ENCODE measurements around the gene EMSY. TPM values are rescaled to one million over a fixed set of nuclear protein-coding genes. Genes with fewer than 3 reads are reported as not detected.

EMSY gene
- total and polyA plus RNA-seq, 2 donors (not counting 3 experiments of a cell fraction or from before 2014, with no cell fraction given), result 18.3 to 25.7 TPM

GRCh38 chr11:76397383-76397782, 47.4 kb upstream of the EMSY start:
- no peak for TF ChIP-seq FOS (IDR thresholded peaks at IDR 0.05; ENCODE audit: borderline replicate concordance, insufficient read depth, low read length)
- no peak for TF ChIP-seq CTCF (IDR thresholded peaks at IDR 0.05; ENCODE audit: extremely low read depth in 1 of 2, insufficient read depth in 1 of 2, low read depth in 1 of 2, low read length in 2 of 2)
- TF ChIP-seq GATA2 (IDR thresholded peaks at IDR 0.05; ENCODE audit: insufficient read depth, insufficient read length, low read depth, low read length), result no peak
- no peak for TF ChIP-seq POLR2A (IDR thresholded peaks at IDR 0.05; ENCODE audit: low read depth, low read length)

GRCh38 chr11:76400967-76401366, 43.9 kb upstream of the EMSY start:
- BruUV-seq (replicated peaks), result no TSS peak
- H3K9me1 ChIP-seq (replicated peaks; ENCODE audit: control insufficient read depth, extremely low read depth, insufficient read depth, low read length), result no peaks in the 10 kb centered on the region
- no peak overlapping the region for H3K4me2 ChIP-seq (ENCODE audit: insufficient read depth, low read length)
- intact Hi-C loops (cut with micrococcal nuclease) (no loop called here), dilution Hi-C loops (cut with MboI; ENCODE audit: extremely low pct_ligation_motif_present, low sequenced_read_pairs) (no loop called here)
- peaks cover 0 to 2% of the 10 kb centered on the region in 2 experiments for H3K27me3 ChIP-seq (ENCODE audit: control insufficient read depth in 2 of 2, insufficient read depth in 2 of 2, low read length in 2 of 2)
- no peaks in the 10 kb centered on the region for H4K20me1 ChIP-seq (replicated peaks; ENCODE audit: control insufficient read depth, extremely low read depth, insufficient read depth, low read length)
- CTCF ChIA-PET, result interaction anchor here (1.0 kb wide), 1 partner anchor 9 kb away, joined by 3 read pairs; no protein-coding TSS in a partner anchor
- no peaks in the 10 kb centered on the region for H3K9me3 ChIP-seq (replicated peaks; ENCODE audit: control insufficient read depth, insufficient read depth, low read length)
- H3K36me3 ChIP-seq (ENCODE audit: control insufficient read depth in 2 of 2, extremely low read depth in 1 of 2, insufficient read depth in 2 of 2, low read length in 2 of 2), result no peaks in the 10 kb centered on the region
- FAIRE-seq (no peak), DNase-seq (ENCODE audit: low read depth, low spot score) (no peak)
- TF ChIP-seq JUN (IDR thresholded peaks at IDR 0.05; ENCODE audit: borderline replicate concordance, insufficient read depth, insufficient read length, low read depth), result no peak
- no peak for TF ChIP-seq POLR2A (IDR thresholded peaks at IDR 0.05; ENCODE audit: low read depth, low read length)
- no peak for TF ChIP-seq GATA2 (IDR thresholded peaks at IDR 0.05; ENCODE audit: insufficient read depth, insufficient read length, low read depth, low read length)
- TF ChIP-seq MYC (IDR thresholded peaks at IDR 0.05; ENCODE audit: low read depth, low read length), result no peak
- no peak for TF ChIP-seq MAX (IDR thresholded peaks at IDR 0.05; ENCODE audit: insufficient read depth, insufficient read length)
- TF ChIP-seq POLR2AphosphoS5 (IDR thresholded peaks at IDR 0.05; ENCODE audit: insufficient read depth, low read depth, low read length), result no peak
- no peak for TF ChIP-seq CTCF (IDR thresholded peaks at IDR 0.05; ENCODE audit: extremely low read depth in 1 of 2, insufficient read depth in 1 of 2, low read depth in 1 of 2, low read length in 2 of 2)
- no peak for TF ChIP-seq FOS (IDR thresholded peaks at IDR 0.05; ENCODE audit: borderline replicate concordance, insufficient read depth, low read length)
- no peak for TF ChIP-seq EZH2 (IDR thresholded peaks at IDR 0.05; ENCODE audit: borderline replicate concordance, low read depth, low read length, severe bottlenecking)
- H3K79me2 ChIP-seq (ENCODE audit: control insufficient read depth, insufficient read depth, low read length), result no peaks in the 10 kb centered on the region
- no peak overlapping the region for H3K9ac ChIP-seq (replicated peaks; ENCODE audit: extremely low read depth, insufficient read depth, low read length)
- H3K4me3 ChIP-seq (replicated peaks in 1 of 3; ENCODE audit: insufficient read depth in 1 of 3, low read depth in 1 of 3, low read length in 3 of 3), result no peak overlapping the region
- H2AFZ ChIP-seq (ENCODE audit: low read depth, low read length), result no peak overlapping the region
- no peak overlapping the region for H3K27ac ChIP-seq (ENCODE audit: insufficient read depth, low read depth, low read length)
- POLR2A ChIA-PET, result no interaction called here
- H3K4me1 ChIP-seq (ENCODE audit: control insufficient read depth, extremely low read depth, insufficient read depth, low read length), result no peaks in the 10 kb centered on the region

More at GRCh38 chr11:76397383-76397782, 47.4 kb upstream of the EMSY start:
- no peaks in the 10 kb centered on the region for H4K20me1 ChIP-seq (replicated peaks; ENCODE audit: control insufficient read depth, extremely low read depth, insufficient read depth, low read length)
- POLR2A ChIA-PET, result no interaction called here
- H3K9me1 ChIP-seq (replicated peaks; ENCODE audit: control insufficient read depth, extremely low read depth, insufficient read depth, low read length), result no peaks in the 10 kb centered on the region
- H3K4me2 ChIP-seq (ENCODE audit: insufficient read depth, low read length), result no peak overlapping the region
- FAIRE-seq, result no peak
- dilution Hi-C loops (cut with MboI; ENCODE audit: extremely low pct_ligation_motif_present, low sequenced_read_pairs), result no loop called here
- intact Hi-C loops (cut with micrococcal nuclease), result no loop called here
- H3K4me3 ChIP-seq (replicated peaks in 1 of 3; ENCODE audit: insufficient read depth in 1 of 3, low read depth in 1 of 3, low read length in 3 of 3), result no peak overlapping the region
- no peaks in the 10 kb centered on the region for H3K9me3 ChIP-seq (replicated peaks; ENCODE audit: control insufficient read depth, insufficient read depth, low read length)
- no peaks in the 10 kb centered on the region for H3K4me1 ChIP-seq (ENCODE audit: control insufficient read depth, extremely low read depth, insufficient read depth, low read length)
- no TSS peak for BruUV-seq (replicated peaks)
- DNase-seq (ENCODE audit: low read depth, low spot score), result no peak
- H3K36me3 ChIP-seq (ENCODE audit: control insufficient read depth in 2 of 2, extremely low read depth in 1 of 2, insufficient read depth in 2 of 2, low read length in 2 of 2), result no peaks in the 10 kb centered on the region
- H3K9ac ChIP-seq (replicated peaks; ENCODE audit: extremely low read depth, insufficient read depth, low read length), result no peak overlapping the region
- no peaks in the 10 kb centered on the region for H3K79me2 ChIP-seq (ENCODE audit: control insufficient read depth, insufficient read depth, low read length)
- H3K27ac ChIP-seq (ENCODE audit: insufficient read depth, low read depth, low read length), result no peak overlapping the region
- H2AFZ ChIP-seq (ENCODE audit: low read depth, low read length), result no peak overlapping the region
- CTCF ChIA-PET, result no interaction called here
- H3K27me3 ChIP-seq (ENCODE audit: control insufficient read depth in 2 of 2, insufficient read depth in 2 of 2, low read length in 2 of 2), result peaks cover 0 to 3% of the 10 kb centered on the region in 2 experiments

Data from endothelial cell of umbilical vein (primary cell).